Upper lobe of left lung (tissue), 4 donors: Measurements from ENCODE around the gene PLSCR4.

ENCODE experiments used
- POLR2A ChIP-seq, 4 donors: fragments of 450-650 bp; IDR thresholded peaks; one replicate each; pipeline ENCODE4 v1.5.1; 2016 to 2017; ENCODE audit warnings: antibody characterized with exemption in 4 of 4, mild to moderate bottlenecking in 2 of 4
- POLR2AphosphoS5 ChIP-seq, 2 donors: sonication (generic); formaldehyde crosslinking; IDR thresholded peaks; one replicate each; pipeline ENCODE4 v1.5.1; 2017; ENCODE audit warnings: antibody characterized with exemption in 2 of 2
- TF ChIP-seq, protein P1 (sequence below), 6 experiments: fragments of 450-650 bp in 4 of 6; fragments of 200-600 bp in 2 of 6; sonication (generic) in 2 of 6; IDR thresholded peaks; one replicate each; pipeline ENCODE4 v1.5.1; 2016 to 2019; ENCODE audit warnings: antibody characterized with exemption in 6 of 6

DNA sequence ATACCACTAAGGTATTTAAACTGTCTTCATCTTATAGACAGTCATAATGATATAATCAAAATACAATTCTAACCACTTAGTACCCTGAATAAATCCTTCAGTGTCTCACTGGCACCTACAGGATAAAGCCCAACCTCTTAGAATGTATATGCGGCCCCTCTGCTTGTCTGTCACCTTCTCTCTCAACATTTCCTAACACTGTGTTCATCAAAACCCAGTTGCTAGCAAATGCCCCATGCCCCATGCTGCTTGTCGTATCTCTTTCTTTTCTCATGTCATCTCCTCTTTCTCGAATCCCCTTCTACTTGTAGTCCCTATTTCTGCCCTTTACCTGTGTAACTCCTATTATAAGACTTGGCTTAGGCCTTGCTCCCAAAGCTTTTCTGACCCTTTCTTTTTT is 24.6 kb upstream of the PLSCR4 start:
- TF ChIP-seq, protein P1, sequence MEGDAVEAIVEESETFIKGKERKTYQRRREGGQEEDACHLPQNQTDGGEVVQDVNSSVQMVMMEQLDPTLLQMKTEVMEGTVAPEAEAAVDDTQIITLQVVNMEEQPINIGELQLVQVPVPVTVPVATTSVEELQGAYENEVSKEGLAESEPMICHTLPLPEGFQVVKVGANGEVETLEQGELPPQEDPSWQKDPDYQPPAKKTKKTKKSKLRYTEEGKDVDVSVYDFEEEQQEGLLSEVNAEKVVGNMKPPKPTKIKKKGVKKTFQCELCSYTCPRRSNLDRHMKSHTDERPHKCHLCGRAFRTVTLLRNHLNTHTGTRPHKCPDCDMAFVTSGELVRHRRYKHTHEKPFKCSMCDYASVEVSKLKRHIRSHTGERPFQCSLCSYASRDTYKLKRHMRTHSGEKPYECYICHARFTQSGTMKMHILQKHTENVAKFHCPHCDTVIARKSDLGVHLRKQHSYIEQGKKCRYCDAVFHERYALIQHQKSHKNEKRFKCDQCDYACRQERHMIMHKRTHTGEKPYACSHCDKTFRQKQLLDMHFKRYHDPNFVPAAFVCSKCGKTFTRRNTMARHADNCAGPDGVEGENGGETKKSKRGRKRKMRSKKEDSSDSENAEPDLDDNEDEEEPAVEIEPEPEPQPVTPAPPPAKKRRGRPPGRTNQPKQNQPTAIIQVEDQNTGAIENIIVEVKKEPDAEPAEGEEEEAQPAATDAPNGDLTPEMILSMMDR (IDR thresholded peaks at IDR 0.05): no peak
- no peak for TF ChIP-seq POLR2A (IDR thresholded peaks at IDR 0.05)
- TF ChIP-seq POLR2AphosphoS5 (IDR thresholded peaks at IDR 0.05): no peak
